ENCODE data around the gene VASP.

Gene VASP

GRCh38 chr19:45506989-45507871, at the start of gene VASP:
Gene VASP, plus strand, starts transcription at chr19:45507479. Its CDS starts 293 bp downstream, at chr19:45507772.
- DNase-seq = peak; percentile 93

GRCh38 chr19:45457776-45458175, 49.5 kb upstream of the VASP start:
- no peak for DNase-seq

- no peak for DNase-seq
Observed at GRCh38 chr19:45460807-45461347, 46.4 kb upstream of the VASP start.

GRCh38 chr19:45462174-45462573, 45.1 kb upstream of the VASP start:
- no peak for DNase-seq

GRCh38 chr19:45463241-45463640, 44.0 kb upstream of the VASP start:
- no peak for DNase-seq

GRCh38 chr19:45464274-45464673, 43.0 kb upstream of the VASP start:
- no peak for DNase-seq

- DNase-seq = no peak
Observed at GRCh38 chr19:45464852-45465441, 42.3 kb upstream of the VASP start.

GRCh38 chr19:45467115-45467455, 40.2 kb upstream of the VASP start:
- no peak for DNase-seq

GRCh38 chr19:45467456-45468158, 39.7 kb upstream of the VASP start, which contains the start of gene FOSB:
Gene FOSB, plus strand, starts transcription at chr19:45467996. Its CDS starts 591 bp downstream, at chr19:45468587.
- peak; percentile 91 for DNase-seq

- DNase-seq = peak; percentile 37
Observed at GRCh38 chr19:45468159-45468651, 39.1 kb upstream of the VASP start.

- no peak for DNase-seq
Observed at GRCh38 chr19:45468803-45469131, 38.5 kb upstream of the VASP start.

GRCh38 chr19:45469132-45469944, 37.9 kb upstream of the VASP start:
- peak; percentile 95 for DNase-seq

- DNase-seq = no peak
Observed at GRCh38 chr19:45469945-45470761, 37.1 kb upstream of the VASP start.

GRCh38 chr19:45470762-45471081, 36.6 kb upstream of the VASP start:
- no peak for DNase-seq

- no peak for DNase-seq
Observed at GRCh38 chr19:45471111-45471930, 36.0 kb upstream of the VASP start.

GRCh38 chr19:45471931-45472562, 35.2 kb upstream of the VASP start:
- no peak for DNase-seq

GRCh38 chr19:45472563-45473366, 34.5 kb upstream of the VASP start:
- no peak for DNase-seq

- no peak for DNase-seq
Observed at GRCh38 chr19:45473367-45473681, 34.0 kb upstream of the VASP start.
